Measurements from ENCODE around the gene TXNL4B.

DNA sequence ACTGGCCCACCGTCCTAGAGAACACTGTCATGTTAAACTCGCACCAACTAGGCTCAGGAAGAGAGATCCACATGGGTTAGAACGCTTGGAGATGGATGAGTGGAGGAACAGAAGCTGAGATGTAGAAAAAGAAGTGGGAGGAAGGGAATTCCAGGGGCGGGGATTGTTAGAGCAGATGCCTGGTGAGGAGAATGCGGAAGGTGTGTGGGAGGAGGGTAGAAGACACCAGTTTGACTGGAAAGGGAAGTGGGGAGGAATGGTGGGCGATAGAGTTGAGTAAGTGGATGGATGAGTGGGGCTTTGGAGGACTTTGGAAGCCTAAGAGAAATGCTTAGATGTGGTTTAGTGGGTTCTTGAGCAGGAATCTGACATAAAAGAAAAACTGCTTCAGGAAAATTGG is 37.6 kb upstream of the TXNL4B start:
- TF ChIP-seq, protein P1, sequence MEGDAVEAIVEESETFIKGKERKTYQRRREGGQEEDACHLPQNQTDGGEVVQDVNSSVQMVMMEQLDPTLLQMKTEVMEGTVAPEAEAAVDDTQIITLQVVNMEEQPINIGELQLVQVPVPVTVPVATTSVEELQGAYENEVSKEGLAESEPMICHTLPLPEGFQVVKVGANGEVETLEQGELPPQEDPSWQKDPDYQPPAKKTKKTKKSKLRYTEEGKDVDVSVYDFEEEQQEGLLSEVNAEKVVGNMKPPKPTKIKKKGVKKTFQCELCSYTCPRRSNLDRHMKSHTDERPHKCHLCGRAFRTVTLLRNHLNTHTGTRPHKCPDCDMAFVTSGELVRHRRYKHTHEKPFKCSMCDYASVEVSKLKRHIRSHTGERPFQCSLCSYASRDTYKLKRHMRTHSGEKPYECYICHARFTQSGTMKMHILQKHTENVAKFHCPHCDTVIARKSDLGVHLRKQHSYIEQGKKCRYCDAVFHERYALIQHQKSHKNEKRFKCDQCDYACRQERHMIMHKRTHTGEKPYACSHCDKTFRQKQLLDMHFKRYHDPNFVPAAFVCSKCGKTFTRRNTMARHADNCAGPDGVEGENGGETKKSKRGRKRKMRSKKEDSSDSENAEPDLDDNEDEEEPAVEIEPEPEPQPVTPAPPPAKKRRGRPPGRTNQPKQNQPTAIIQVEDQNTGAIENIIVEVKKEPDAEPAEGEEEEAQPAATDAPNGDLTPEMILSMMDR (IDR thresholded peaks at IDR 0.05) = no peak
- TF ChIP-seq POLR2A (IDR thresholded peaks at IDR 0.05) = no peak
